ENCODE results near the gene ZBTB21. TPM values are rescaled to one million over a fixed set of nuclear protein-coding genes. Genes with fewer than 3 reads are reported as not detected.
"Not testable (repeated sequence)": the region's sequence is repeated elsewhere in the genome, so short reads cannot be mapped to it uniquely, and the experiment has no call there.

ZBTB21 gene
- total RNA-seq, 2 experiments from 2014 or later, result 132 to 139 TPM

- ATAC-seq (ENCODE audit: poor library complexity), result no peak
- intact Hi-C loops (cut with DNase I, micrococcal nuclease), result no loop called here
- no peaks in the 10 kb centered on the region for H3K36me3 ChIP-seq (ENCODE audit: insufficient read depth, low read length)
- POLR2A ChIA-PET, result no interaction called here
- no peak for TF ChIP-seq CTCF (IDR thresholded peaks at IDR 0.05)
- no peak for DNase-seq
- peaks cover 4% of the 10 kb centered on the region for H3K4me1 ChIP-seq (ENCODE audit: insufficient read depth, low read length)
- H3K27ac ChIP-seq (ENCODE audit: low read depth in 1 of 2, low read length in 2 of 2), result no peak overlapping the region
- peaks cover 12% of the 10 kb centered on the region for H3K27me3 Mint-ChIP-seq
- H3K27me3 ChIP-seq (ENCODE audit: control insufficient read depth in 1 of 2, insufficient read depth in 2 of 2, low read length in 2 of 2), result peaks cover 2 to 11% of the 10 kb centered on the region in 2 experiments
- no peaks in the 10 kb centered on the region for H3K36me3 Mint-ChIP-seq (ENCODE audit: low read depth)
- no peaks in the 10 kb centered on the region for H3K9me3 ChIP-seq (ENCODE audit: control insufficient read depth in 1 of 2, insufficient read depth in 1 of 2, low read length in 2 of 2)
- no peaks in the 10 kb centered on the region for H3K9me3 Mint-ChIP-seq
- CTCF ChIA-PET, result no interaction called here
- no peak overlapping the region for H3K4me3 ChIP-seq (ENCODE audit: low read length)
- no peak overlapping the region for H3K27ac Mint-ChIP-seq
- peaks cover 6% of the 10 kb centered on the region for H3K4me1 Mint-ChIP-seq (ENCODE audit: low read depth)
- no peak overlapping the region for H3K4me3 Mint-ChIP-seq
Observed at GRCh38 chr21:41960386-41960785, 49.8 kb downstream of the ZBTB21 start.

GRCh38 chr21:41959697-41960096, 50.5 kb downstream of the ZBTB21 start:
- H3K4me3 ChIP-seq (ENCODE audit: low read length); DNase-seq; intact Hi-C loops (cut with DNase I, micrococcal nuclease); H3K27ac Mint-ChIP-seq; H3K27ac ChIP-seq (ENCODE audit: low read depth in 1 of 2, low read length in 2 of 2); H3K36me3 Mint-ChIP-seq (ENCODE audit: low read depth); H3K36me3 ChIP-seq (ENCODE audit: insufficient read depth, low read length); H3K9me3 Mint-ChIP-seq; ATAC-seq (ENCODE audit: poor library complexity); H3K4me1 ChIP-seq (ENCODE audit: insufficient read depth, low read length); POLR2A ChIA-PET; H3K4me1 Mint-ChIP-seq (ENCODE audit: low read depth); CTCF ChIA-PET; H3K4me3 Mint-ChIP-seq; H3K9me3 ChIP-seq (ENCODE audit: control insufficient read depth in 1 of 2, insufficient read depth in 1 of 2, low read length in 2 of 2): not testable (repeated sequence)
- H3K27me3 ChIP-seq (ENCODE audit: control insufficient read depth in 1 of 2, insufficient read depth in 2 of 2, low read length in 2 of 2), result peaks cover 4 to 11% of the 10 kb centered on the region in 2 experiments
- peaks cover 15% of the 10 kb centered on the region for H3K27me3 Mint-ChIP-seq

GRCh38 chr21:41958886-41959563, 51.1 kb downstream of the ZBTB21 start:
- H3K27ac Mint-ChIP-seq, result no peak overlapping the region
- ATAC-seq (ENCODE audit: poor library complexity), result no peak
- Histone ChIP-seq H3K36me3 (ENCODE audit: insufficient read depth, low read length) (no peaks in the 10 kb centered on the region), H3K4me3 (ENCODE audit: low read length) (no peak overlapping the region), H3K27me3 (ENCODE audit: control insufficient read depth in 1 of 2, insufficient read depth in 2 of 2, low read length in 2 of 2) (peaks cover 11% of the 10 kb centered on the region in 2 experiments), H3K9me3 (ENCODE audit: control insufficient read depth in 1 of 2, insufficient read depth in 1 of 2, low read length in 2 of 2) (no peaks in the 10 kb centered on the region), H3K27ac (ENCODE audit: low read depth in 1 of 2, low read length in 2 of 2) (no peak overlapping the region), H3K4me1 (ENCODE audit: insufficient read depth, low read length) (peaks cover 10% of the 10 kb centered on the region)
- ChIA-PET CTCF (no interaction called here), POLR2A (no interaction called here)
- no peak for DNase-seq
- no peak overlapping the region for H3K4me3 Mint-ChIP-seq
- peaks cover 20% of the 10 kb centered on the region for H3K27me3 Mint-ChIP-seq
- TF ChIP-seq CTCF (IDR thresholded peaks at IDR 0.05), result no peak
- intact Hi-C loops (cut with DNase I, micrococcal nuclease), result no loop called here
- no peaks in the 10 kb centered on the region for H3K9me3 Mint-ChIP-seq
- H3K4me1 Mint-ChIP-seq (ENCODE audit: low read depth), result peaks cover 14% of the 10 kb centered on the region
- no peaks in the 10 kb centered on the region for H3K36me3 Mint-ChIP-seq (ENCODE audit: low read depth)
